T-cell (primary cell): ENCODE results near the gene ZDHHC6. TPM values are rescaled to one million over a fixed set of nuclear protein-coding genes. Genes with fewer than 3 reads are reported as not detected.

ENCODE experiments used
- ATAC-seq, 4 experiments: fragments of 200-7000 bp in 3 of 4; fragments of 150-1000 bp in 1 of 4; cut with Tn5 transposase; replicated peaks in 1 of 4; 1 replicate in 3 of 4; 2 replicates in 1 of 4; pipeline ENCODE4 v1.10.0; 2021; ENCODE audit warnings: moderate library complexity in 3 of 4, mild to moderate bottlenecking in 2 of 4, moderate number of reproducible peaks in 1 of 4
- CTCF ChIA-PET, 2 donors: fragments of 300-600 bp; sonication (Branson Sonifier 250); formaldehyde crosslinking; loops; one replicate each; lab custom pipeline; 2022; ENCODE audit warnings: antibody characterized with exemption in 2 of 2; lab: Charles Lee
- POLR2A ChIA-PET, 2 donors: fragments of 300-600 bp; sonication (Branson Sonifier 250); formaldehyde crosslinking; loops; one replicate each; lab custom pipeline; 2022; ENCODE audit warnings: antibody characterized with exemption in 2 of 2; lab: Charles Lee
- DNase-seq, 35 experiments: peaks; one replicate each; pipeline versions ENCODE4 v3.0.0 to v3.0.0-alpha.2; 2013 to 2023
- H3K27ac ChIP-seq: one replicate; pipeline ENCODE4 v1.5.1; 2013; ENCODE audit warnings: low read length
- H3K27me3 ChIP-seq, 2 experiments: replicated peaks in 1 of 2; 1 replicate in 1 of 2; 2 replicates in 1 of 2; pipeline versions ENCODE4 v1.6.1 to v1.7.0; 2013; ENCODE audit warnings: low read length in 1 of 2, mixed read lengths in 1 of 2; ENCODE audit not compliant: control insufficient read depth in 2 of 2, insufficient read depth in 2 of 2; ENCODE audit errors: extremely low read depth in 1 of 2
- H3K36me3 ChIP-seq, 2 donors: 1 replicate in 1 of 2; 2 replicates in 1 of 2; pipeline versions ENCODE4 v1.6.1 to v1.7.0; 2013; ENCODE audit warnings: low read length in 1 of 2; ENCODE audit not compliant: control insufficient read depth in 2 of 2, insufficient read depth in 1 of 2; ENCODE audit errors: extremely low read depth in 1 of 2
- H3K4me1 ChIP-seq, 2 experiments: 1 replicate in 1 of 2; 2 replicates in 1 of 2; pipeline versions ENCODE4 v1.6.1 to v1.7.0; 2013; ENCODE audit warnings: low read length in 2 of 2, mixed read lengths in 1 of 2; ENCODE audit not compliant: insufficient read depth in 2 of 2, control insufficient read depth in 1 of 2; ENCODE audit errors: extremely low read depth in 1 of 2
- H3K4me3 ChIP-seq, 2 donors: 1 replicate in 1 of 2; 2 replicates in 1 of 2; pipeline versions ENCODE4 v1.5.1 to v1.7.0; 2013; ENCODE audit warnings: mild to moderate bottlenecking in 2 of 2, low read length in 1 of 2, moderate library complexity in 1 of 2; ENCODE audit not compliant: control insufficient read depth in 1 of 2; ENCODE audit errors: extremely low read depth in 1 of 2
- H3K9me3 ChIP-seq: 2 replicates; pipeline ENCODE4 v1.7.0; 2013
- H3K27ac Mint-ChIP-seq, 2 donors: one replicate each; pipeline ENCODE4 v1.8.0; 2020 to 2021; ENCODE audit warnings: mild to moderate bottlenecking in 2 of 2, mixed read lengths in 2 of 2
- H3K27me3 Mint-ChIP-seq, 2 donors: one replicate each; pipeline ENCODE4 v1.8.0; 2021 to 2022; ENCODE audit warnings: mixed read lengths in 2 of 2
- H3K36me3 Mint-ChIP-seq: one replicate; pipeline ENCODE4 v1.8.0; 2021; ENCODE audit warnings: mixed read lengths
- H3K4me1 Mint-ChIP-seq, 3 donors: one replicate each; pipeline ENCODE4 v1.8.0; 2020 to 2022; ENCODE audit warnings: mixed read lengths in 3 of 3, mild to moderate bottlenecking in 1 of 3
- H3K4me3 Mint-ChIP-seq, 3 donors: one replicate each; pipeline ENCODE4 v1.8.0; 2020 to 2022; ENCODE audit warnings: mild to moderate bottlenecking in 3 of 3, mixed read lengths in 3 of 3, moderate library complexity in 3 of 3
- H3K9me3 Mint-ChIP-seq, 3 donors: one replicate each; pipeline ENCODE4 v1.8.0; 2020 to 2022; ENCODE audit warnings: mixed read lengths in 3 of 3
- WGBS: methylation state at CpG from one replicate; pipeline ENCODE4 v1.1.5; 2013; ENCODE audit warnings: missing lambda C conversion rate; ENCODE audit not compliant: insufficient coverage; 5-methylcytosine and 5-hydroxymethylcytosine counted together
- total RNA-seq, 35 experiments: library from RNA in 6 of 35; stranded (reverse) in 6 of 35; fragments of 120-200 nt in 1 of 35; gene quantifications; one replicate each; pipeline versions ENCODE4 v1.2.1 to v1.2.4 and lab custom pipeline; 2013 to 2026

ZDHHC6 gene
- total RNA-seq, 5 donors from 2014 or later (not counting 1 experiment from before 2014, with no cell fraction given): 39.4 to 51.4 (median 45.9) TPM

DNA sequence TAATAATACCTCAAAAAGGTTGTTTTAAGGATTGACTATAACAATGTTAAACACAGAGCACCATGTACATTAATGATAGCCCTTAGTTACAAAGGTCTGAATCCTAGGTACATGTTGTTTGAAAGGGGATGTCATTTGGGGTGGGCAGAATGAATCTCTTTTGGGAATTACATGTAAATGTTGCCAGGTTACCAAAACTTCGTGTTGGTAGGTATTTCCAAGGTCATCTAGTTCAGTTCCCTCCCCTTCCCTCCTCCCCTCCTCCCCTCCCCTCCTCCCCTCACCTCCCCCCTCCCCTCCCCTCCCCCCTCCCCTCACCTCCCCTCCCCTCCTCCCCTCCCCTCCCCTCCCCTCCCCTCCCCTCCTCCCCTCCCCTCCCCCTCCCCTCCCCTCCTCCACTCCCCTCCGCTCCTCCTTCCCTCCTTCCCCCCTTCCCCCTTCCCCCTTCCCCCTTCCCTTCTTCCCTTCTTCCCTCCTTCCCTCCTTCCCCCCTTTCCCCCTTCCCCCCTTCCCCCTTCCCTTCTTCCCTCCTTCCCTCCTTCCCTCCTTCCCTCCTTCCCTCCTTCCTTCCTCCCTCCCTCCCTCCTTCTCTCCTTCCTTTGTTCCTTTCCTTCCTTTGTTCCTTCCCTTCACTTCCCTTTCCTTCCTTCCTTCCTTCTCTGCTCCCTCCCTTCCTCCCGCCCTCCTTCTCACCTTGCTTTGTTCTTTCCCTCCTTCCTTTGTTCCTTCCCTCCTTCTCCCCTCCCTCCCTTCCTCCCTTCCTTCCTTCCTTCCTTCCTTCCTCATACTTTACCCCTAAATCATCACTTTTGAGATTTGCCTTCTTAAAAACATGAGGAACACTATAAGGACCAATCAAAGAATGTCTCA lies 8.4 kb upstream of the ZDHHC6 start:
- H3K36me3 ChIP-seq: peaks cover 0 to 4% of the 10 kb centered on the region in 2 donors

DNA sequence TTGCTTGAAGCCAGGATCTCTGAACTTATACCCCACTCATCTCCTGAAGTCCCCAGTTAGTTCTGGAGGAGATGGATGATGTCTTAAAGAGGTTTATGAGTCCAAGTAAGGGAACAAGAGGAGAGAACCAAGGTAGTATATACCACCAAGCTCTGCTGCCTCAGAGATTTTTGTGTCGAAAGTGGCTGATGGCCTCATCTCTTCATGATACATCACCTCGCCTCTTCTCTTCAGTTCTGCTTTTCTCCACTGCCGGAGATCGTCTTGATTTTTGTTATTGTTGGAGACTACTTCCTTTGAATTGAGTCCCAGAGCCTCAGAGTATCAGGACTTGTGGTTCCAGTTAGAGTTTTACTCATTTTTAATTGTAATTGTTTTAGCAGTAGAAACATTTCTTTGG lies 2.2 kb upstream of the ZDHHC6 start:
- Histone ChIP-seq H3K4me3 (no peak overlapping the region), H3K4me1 (peaks cover 12 to 13% of the 10 kb centered on the region in 2 experiments), H3K27ac (no peak overlapping the region), H3K36me3 (peaks cover 0 to 5% of the 10 kb centered on the region in 2 donors), H3K27me3 (no peaks in the 10 kb centered on the region), H3K9me3 (no peaks in the 10 kb centered on the region)
- Mint-ChIP-seq H3K9me3 (no peaks in the 10 kb centered on the region), H3K36me3 (peaks cover 15% of the 10 kb centered on the region), H3K4me1 (peaks cover 45 to 66% (median 65%) of the 10 kb centered on the region in 3 donors), H3K27me3 (no peaks in the 10 kb centered on the region), H3K4me3 (peak overlapping the region; percentile 91 to 98 (median 93)), H3K27ac (peak overlapping the region in 1 of 2 donors; percentile 54)
- no CpG with 5 or more reads among the region's 4 CpGs for WGBS
- DNase-seq: no peak
- ATAC-seq: no peak
- ChIA-PET POLR2A (interaction anchor here in 1 of 2 donors (0.6 kb wide), 1 partner anchor 19 kb away, joined by 3 read pairs; no protein-coding TSS in a partner anchor), CTCF (no interaction called here)

More for the DNA sequence above, 8.4 kb upstream of the ZDHHC6 start:
- CTCF ChIA-PET: no interaction called here
- DNase-seq (no peak), ATAC-seq (no peak)
- POLR2A ChIA-PET: no interaction called here
- Mint-ChIP-seq H3K4me1 (peaks cover 36 to 44% (median 43%) of the 10 kb centered on the region in 3 donors), H3K27me3 (no peaks in the 10 kb centered on the region), H3K27ac (no peak overlapping the region), H3K9me3 (no peaks in the 10 kb centered on the region), H3K4me3 (no peak overlapping the region), H3K36me3 (peaks cover 2% of the 10 kb centered on the region)
- H3K4me1 ChIP-seq: no peaks in the 10 kb centered on the region
- no peaks in the 10 kb centered on the region for H3K27me3 ChIP-seq
- H3K9me3 ChIP-seq: no peaks in the 10 kb centered on the region
- no peak overlapping the region for H3K27ac ChIP-seq
- H3K4me3 ChIP-seq: no peak overlapping the region
- WGBS: 80% methylated on average over 1 of the region's 3 CpGs

DNA sequence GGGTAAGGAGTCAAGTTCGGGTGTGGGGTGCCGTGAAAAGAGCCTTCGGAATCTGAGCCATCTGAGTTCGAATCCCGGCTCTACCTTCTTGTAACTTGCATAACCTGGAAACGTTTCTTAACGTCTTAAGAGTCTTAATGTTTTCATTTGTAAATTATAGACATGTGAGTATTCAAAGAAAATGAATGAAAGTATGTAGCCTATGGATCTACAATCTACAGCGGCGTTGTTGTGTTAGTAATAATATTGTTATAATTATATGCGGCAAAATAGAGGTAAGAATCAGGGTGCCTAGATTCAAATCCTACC lies 860 bp upstream of the ZDHHC6 start:
- ChIA-PET CTCF (interaction anchor here in 1 of 2 donors (1.3 to 1.8 kb wide), 2 partner anchors 24 to 72 kb away, joined by 3 to 11 read pairs; no protein-coding TSS in a partner anchor), POLR2A (interaction anchor here in 1 of 2 donors (0.6 to 1.1 kb wide), 3 partner anchors 12 to 139 kb away, joined by 3 to 8 read pairs (median 3); no protein-coding TSS in a partner anchor)
- H3K36me3 ChIP-seq: peaks cover 0 to 9% of the 10 kb centered on the region in 2 donors
- peak in 1 of 35 experiments; percentile 9 for DNase-seq
- no peak for ATAC-seq
- peak overlapping the region; percentile 85 to 99 for H3K27ac Mint-ChIP-seq
- H3K27ac ChIP-seq: peak overlapping the region; percentile 86
- H3K27me3 ChIP-seq: no peaks in the 10 kb centered on the region
- WGBS: 0% methylated on average over 3 of the region's 10 CpGs
- peaks cover 48 to 67% (median 67%) of the 10 kb centered on the region in 3 donors for H3K4me1 Mint-ChIP-seq
- H3K36me3 Mint-ChIP-seq: peaks cover 22% of the 10 kb centered on the region
- peak overlapping the region; percentile 91 to 98 (median 93) for H3K4me3 Mint-ChIP-seq
- peaks cover 12 to 13% of the 10 kb centered on the region in 2 experiments for H3K4me1 ChIP-seq
- H3K9me3 ChIP-seq: no peaks in the 10 kb centered on the region
- H3K4me3 ChIP-seq: peak overlapping the region; percentile 94 to 99
- no peaks in the 10 kb centered on the region for H3K27me3 Mint-ChIP-seq
- no peaks in the 10 kb centered on the region for H3K9me3 Mint-ChIP-seq

DNA sequence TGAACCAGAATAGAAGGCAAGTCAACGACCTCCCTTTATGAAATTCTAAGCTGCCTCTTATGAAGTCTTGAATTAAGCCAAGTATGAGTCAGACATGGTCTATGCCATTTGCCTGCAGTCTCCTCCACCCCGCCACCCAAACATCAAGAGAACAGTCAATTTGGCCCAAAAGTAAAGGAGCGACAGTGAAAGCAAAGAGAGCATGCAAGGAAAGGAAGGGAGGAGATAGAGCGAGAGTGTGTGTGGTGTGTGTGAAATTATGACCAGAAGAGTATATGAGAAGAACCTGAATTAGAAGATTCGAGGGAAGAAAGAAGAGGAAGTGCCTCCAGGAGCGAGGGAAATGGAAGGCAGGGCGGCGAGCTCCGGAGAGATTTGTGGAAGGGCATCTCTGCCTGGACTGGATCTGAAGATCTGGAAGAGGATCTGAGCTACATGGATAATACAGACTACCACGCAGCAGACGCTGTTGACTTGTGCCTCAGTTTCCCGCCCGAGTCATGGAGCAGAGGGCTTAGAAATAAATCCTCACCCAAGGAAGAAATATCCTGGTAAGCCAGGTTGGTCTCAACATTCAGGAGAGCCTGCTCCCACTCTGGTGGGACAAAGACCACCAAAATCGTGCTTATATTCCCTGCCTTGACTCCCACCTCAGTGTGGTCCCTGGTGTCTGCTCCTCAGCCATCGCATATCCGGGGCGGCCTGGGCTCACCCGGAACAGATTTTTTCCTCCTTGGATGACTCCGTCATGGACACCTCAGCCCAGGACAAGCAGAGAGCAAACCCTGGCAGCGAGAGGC lies 459 bp downstream of the ZDHHC6 start:
- ChIA-PET POLR2A (interaction anchor here in 1 of 2 donors (0.8 kb wide), 1 partner anchor 57 kb away, joined by 4 read pairs; no protein-coding TSS in a partner anchor), CTCF (interaction anchor here (1.3 to 1.9 kb wide), 3 partner anchors 10 to 70 kb away, joined by 3 to 11 read pairs (median 6); no protein-coding TSS in a partner anchor)
- Histone ChIP-seq H3K4me1 (peaks cover 12 to 13% of the 10 kb centered on the region in 2 experiments), H3K4me3 (peak overlapping the region; percentile 94 to 99), H3K9me3 (no peaks in the 10 kb centered on the region), H3K36me3 (peaks cover 0 to 18% of the 10 kb centered on the region in 2 donors), H3K27ac (peak overlapping the region; percentile 86), H3K27me3 (no peaks in the 10 kb centered on the region)
- ATAC-seq (peak in 3 of 4 experiments; percentile 66 to 71 (median 69)), DNase-seq (peak in 3 of 35 experiments; percentile 2 to 20 (median 2))
- Mint-ChIP-seq H3K4me3 (peak overlapping the region; percentile 91 to 98 (median 93)), H3K4me1 (peaks cover 45 to 75% (median 71%) of the 10 kb centered on the region in 3 donors), H3K9me3 (no peaks in the 10 kb centered on the region), H3K27me3 (no peaks in the 10 kb centered on the region), H3K27ac (peak overlapping the region; percentile 85 to 99), H3K36me3 (peaks cover 32% of the 10 kb centered on the region)
- WGBS: 3% methylated on average over 18 of the region's 20 CpGs

DNA sequence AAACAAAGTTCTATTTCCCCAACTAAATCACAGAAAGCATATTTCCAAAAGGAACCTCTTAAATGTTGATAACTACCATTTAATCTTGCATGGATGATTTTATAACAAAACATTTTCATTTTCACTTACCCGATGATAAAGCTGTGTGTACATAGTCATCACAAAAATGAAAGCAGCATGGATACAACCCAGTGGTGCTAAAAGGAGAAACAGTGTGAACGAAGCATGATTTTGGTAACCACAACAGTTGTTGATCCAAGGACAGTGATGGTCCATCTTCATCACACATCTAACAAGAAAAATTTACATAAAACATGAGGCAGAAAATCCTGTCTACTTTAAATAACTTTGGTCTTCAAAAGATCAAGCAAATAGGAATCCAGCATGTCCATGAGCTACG lies 4.7 kb downstream of the ZDHHC6 start:
- ChIA-PET CTCF (interaction anchor here (0.7 to 1.3 kb wide), 4 partner anchors 11 to 1862 kb away, joined by 3 to 4 read pairs (median 3); no protein-coding TSS in a partner anchor), POLR2A (no interaction called here)
- Mint-ChIP-seq H3K4me3 (no peak overlapping the region), H3K36me3 (peaks cover 40% of the 10 kb centered on the region), H3K27me3 (no peaks in the 10 kb centered on the region), H3K27ac (no peak overlapping the region), H3K9me3 (no peaks in the 10 kb centered on the region), H3K4me1 (peaks cover 27 to 51% (median 42%) of the 10 kb centered on the region in 3 donors)
- ATAC-seq (no peak), DNase-seq (no peak)
- Histone ChIP-seq H3K4me3 (no peak overlapping the region), H3K36me3 (peaks cover 11 to 48% of the 10 kb centered on the region in 2 donors), H3K27me3 (no peaks in the 10 kb centered on the region), H3K4me1 (peaks cover 5 to 8% of the 10 kb centered on the region in 2 experiments), H3K27ac (no peak overlapping the region), H3K9me3 (no peaks in the 10 kb centered on the region)
- 71% methylated on average over 1 of the region's 3 CpGs for WGBS

DNA sequence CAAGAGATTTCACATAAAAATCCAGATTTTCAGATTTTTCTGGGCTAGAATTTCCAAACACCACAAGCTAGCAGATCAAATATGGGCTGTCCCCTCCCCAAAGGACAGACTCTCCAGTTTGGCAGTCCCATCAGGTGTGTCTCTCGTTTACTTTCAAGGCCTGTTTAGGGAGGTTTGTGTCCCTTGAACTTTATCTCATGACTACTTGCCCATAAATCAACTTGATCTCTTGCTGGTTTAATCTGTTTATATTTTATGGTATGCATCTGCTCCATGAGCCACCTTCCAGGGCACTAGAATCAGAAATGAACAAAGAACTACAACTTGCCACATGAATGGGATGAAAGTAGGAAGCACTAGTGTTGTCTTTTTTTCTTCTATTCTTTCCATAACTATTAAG lies 5.2 kb downstream of the ZDHHC6 start:
- H3K9me3 Mint-ChIP-seq: no peaks in the 10 kb centered on the region
- H3K4me1 Mint-ChIP-seq: peaks cover 27 to 46% (median 39%) of the 10 kb centered on the region in 3 donors
- H3K36me3 ChIP-seq: peaks cover 11 to 53% of the 10 kb centered on the region in 2 donors
- no peak overlapping the region for H3K27ac Mint-ChIP-seq
- H3K4me1 ChIP-seq: peaks cover 5 to 8% of the 10 kb centered on the region in 2 experiments
- ChIA-PET POLR2A (no interaction called here), CTCF (no interaction called here)
- DNase-seq (no peak), ATAC-seq (no peak)
- no peaks in the 10 kb centered on the region for H3K27me3 ChIP-seq
- H3K27ac ChIP-seq: no peak overlapping the region
- H3K27me3 Mint-ChIP-seq: no peaks in the 10 kb centered on the region
- WGBS: no CpG with 5 or more reads among the region's 1 CpG
- no peak overlapping the region for H3K4me3 Mint-ChIP-seq
- H3K36me3 Mint-ChIP-seq: peaks cover 40% of the 10 kb centered on the region
- no peak overlapping the region for H3K4me3 ChIP-seq
- no peaks in the 10 kb centered on the region for H3K9me3 ChIP-seq
